Right lobe of liver (tissue), 4 donors: ENCODE results near the gene ASAP3.

ENCODE experiments used
- POLR2A ChIP-seq: fragments of 450-650 bp; IDR thresholded peaks from one replicate; pipeline ENCODE4 v1.6.1; 2017; ENCODE audit warnings: antibody characterized with exemption, mild to moderate bottlenecking
- TF ChIP-seq, protein P1 (sequence below), 4 donors: fragments of 200-600 bp in 3 of 4; fragments of 450-650 bp in 1 of 4; IDR thresholded peaks; one replicate each; pipeline versions ENCODE4 v1.5.1 to v1.8.0; 2016 to 2022; ENCODE audit warnings: antibody characterized with exemption in 4 of 4, mild to moderate bottlenecking in 2 of 4
- donor health status: DM: no; HTN: no; CAD: no.
- donor health status: DM: no; HTN: no; CAD: no.
- donor health status: DM: no; HTN: yes; CAD: no.

DNA sequence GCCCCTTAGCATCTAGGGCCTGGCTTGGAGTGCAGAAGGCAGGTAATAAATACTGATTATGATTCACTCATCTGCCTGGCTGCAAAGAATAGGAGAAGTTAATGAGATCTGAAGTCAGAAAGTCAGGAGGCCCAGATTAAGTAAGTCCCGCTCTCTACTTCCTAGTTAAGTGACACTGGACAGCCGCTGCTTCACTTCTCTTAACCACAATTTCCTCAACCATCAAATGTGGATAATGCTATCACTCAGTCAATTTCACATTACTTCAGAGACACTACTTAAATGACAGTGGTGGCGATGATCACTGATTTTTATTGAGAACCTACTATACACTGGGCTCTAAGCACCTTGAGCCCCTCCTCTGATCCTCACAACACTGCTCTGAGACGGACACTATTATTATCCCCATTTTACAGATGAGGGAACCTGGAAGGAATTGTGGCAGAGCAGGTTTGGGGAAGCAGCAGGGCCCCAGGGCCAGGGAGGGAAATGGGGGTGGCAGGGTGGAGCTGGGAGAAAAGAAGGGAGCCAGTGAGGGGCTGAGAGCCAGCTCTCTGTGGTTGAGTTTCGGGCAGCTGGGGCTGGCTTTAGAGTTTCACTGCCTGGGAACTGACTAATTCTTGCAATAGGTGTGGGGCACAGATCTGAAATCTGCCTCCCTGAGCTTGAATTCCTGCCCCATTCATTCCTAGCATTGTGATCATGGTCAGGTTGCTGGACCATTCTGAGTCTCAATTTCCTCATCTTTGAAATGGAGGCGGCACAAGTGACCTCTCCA, 49.5 kb upstream of the ASAP3 start:
- TF ChIP-seq, protein P1, sequence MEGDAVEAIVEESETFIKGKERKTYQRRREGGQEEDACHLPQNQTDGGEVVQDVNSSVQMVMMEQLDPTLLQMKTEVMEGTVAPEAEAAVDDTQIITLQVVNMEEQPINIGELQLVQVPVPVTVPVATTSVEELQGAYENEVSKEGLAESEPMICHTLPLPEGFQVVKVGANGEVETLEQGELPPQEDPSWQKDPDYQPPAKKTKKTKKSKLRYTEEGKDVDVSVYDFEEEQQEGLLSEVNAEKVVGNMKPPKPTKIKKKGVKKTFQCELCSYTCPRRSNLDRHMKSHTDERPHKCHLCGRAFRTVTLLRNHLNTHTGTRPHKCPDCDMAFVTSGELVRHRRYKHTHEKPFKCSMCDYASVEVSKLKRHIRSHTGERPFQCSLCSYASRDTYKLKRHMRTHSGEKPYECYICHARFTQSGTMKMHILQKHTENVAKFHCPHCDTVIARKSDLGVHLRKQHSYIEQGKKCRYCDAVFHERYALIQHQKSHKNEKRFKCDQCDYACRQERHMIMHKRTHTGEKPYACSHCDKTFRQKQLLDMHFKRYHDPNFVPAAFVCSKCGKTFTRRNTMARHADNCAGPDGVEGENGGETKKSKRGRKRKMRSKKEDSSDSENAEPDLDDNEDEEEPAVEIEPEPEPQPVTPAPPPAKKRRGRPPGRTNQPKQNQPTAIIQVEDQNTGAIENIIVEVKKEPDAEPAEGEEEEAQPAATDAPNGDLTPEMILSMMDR (IDR thresholded peaks at IDR 0.05) = no peak
- no peak for TF ChIP-seq POLR2A
